ENCODE data around the gene KSR1. TPM values are rescaled to one million over a fixed set of nuclear protein-coding genes. Genes with fewer than 3 reads are reported as not detected.

KSR1 gene
- total and polyA plus RNA-seq, 2 of the 4 experiments (the other 2 are of a cell fraction): 12.5 to 21.9 TPM

DNA sequence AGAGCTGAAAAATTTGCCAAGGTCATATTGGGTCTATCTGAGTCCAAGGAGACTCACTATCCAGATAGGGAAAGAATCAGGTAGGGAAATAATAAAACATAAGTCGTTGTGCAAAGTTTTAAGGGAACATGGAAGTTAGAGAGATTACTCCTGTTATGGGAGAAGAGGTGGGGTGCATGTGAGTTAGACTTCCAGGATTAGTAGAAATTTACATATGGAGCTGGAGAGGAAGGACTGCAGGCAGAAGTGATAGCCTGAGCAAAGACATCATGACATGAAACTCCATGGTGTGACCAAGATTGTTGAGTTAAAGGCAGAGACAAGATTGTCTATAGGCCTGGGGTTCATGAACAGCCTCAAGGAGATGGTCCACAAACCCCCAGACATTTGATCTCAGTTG is 5.8 kb upstream of the KSR1 start:
- no peak for TF ChIP-seq CEBPB (IDR thresholded peaks at IDR 0.05; ENCODE audit: low read depth, low read length)
- TF ChIP-seq RAD21 (IDR thresholded peaks at IDR 0.05; ENCODE audit: low read length): no peak
- no peak for TF ChIP-seq BHLHE40 (IDR thresholded peaks at IDR 0.05; ENCODE audit: low read depth, low read length)
- no peak for TF ChIP-seq USF2 (IDR thresholded peaks at IDR 0.05; ENCODE audit: low read depth, low read length)
- no peak for TF ChIP-seq CHD1 (IDR thresholded peaks at IDR 0.05; ENCODE audit: low read depth, low read length)
- no peak for TF ChIP-seq SMC3 (IDR thresholded peaks at IDR 0.05; ENCODE audit: low read depth, low read length)
- TF ChIP-seq POLR2A (IDR thresholded peaks at IDR 0.05; ENCODE audit: low read depth, low read length): no peak
- no peak for TF ChIP-seq RCOR1 (IDR thresholded peaks at IDR 0.05; ENCODE audit: insufficient replicate concordance, low read length)
- TF ChIP-seq NFE2L2 (IDR thresholded peaks at IDR 0.05; ENCODE audit: low read depth, low read length): no peak
- no peak for TF ChIP-seq RFX5 (IDR thresholded peaks at IDR 0.05; ENCODE audit: low read depth, low read length)
- no peak overlapping the region; the same call in 1 of the 2 replicates for H2BK20ac ChIP-seq (ENCODE audit: low read depth, low read length)
- no peak overlapping the region for H4K8ac ChIP-seq (ENCODE audit: low read depth in 2 of 2, low read length in 2 of 2)
- dilution Hi-C loops (cut with HindIII; ENCODE audit: low sequenced_read_pairs, unreplicated experiment) (no loop called here), in situ Hi-C loops (cut with MboI; ENCODE audit: low sequenced_read_pairs) (no loop called here), intact Hi-C loops (cut with micrococcal nuclease) (loop anchor here (10.0 kb wide), 2 partner anchors 206 to 434 kb away; no protein-coding TSS in a partner anchor)
- H3K4me3 ChIP-seq (ENCODE audit: insufficient read depth, low read depth, low read length): no peak overlapping the region
- H3K36me3 ChIP-seq (ENCODE audit: control insufficient read depth, insufficient read depth, low read length): no peaks in the 10 kb centered on the region
- H3K23ac ChIP-seq (ENCODE audit: low read depth, low read length): no peak overlapping the region
- H4K5ac ChIP-seq (ENCODE audit: low read depth, low read length): no peak overlapping the region
- no peak overlapping the region for H2AK9ac ChIP-seq (replicated peaks; ENCODE audit: low read depth, low read length, poor library complexity)
- ATAC-seq (ENCODE audit: low read depth) (no peak), DNase-seq (no peak)
- no peak overlapping the region for H3K9ac ChIP-seq (ENCODE audit: low read depth, low read length)
- no peak overlapping the region for H2BK120ac ChIP-seq (ENCODE audit: low read depth, low read length)
- peaks cover 24% of the 10 kb centered on the region for H3K4me1 ChIP-seq (ENCODE audit: control insufficient read depth, insufficient read depth, low read length)
- no peaks in the 10 kb centered on the region for H3K9me3 ChIP-seq (ENCODE audit: control insufficient read depth, insufficient read depth, low read length)
- peaks cover 4% of the 10 kb centered on the region; the same call in 1 of the 2 replicates for H4K20me1 ChIP-seq (ENCODE audit: insufficient read depth, low read length)
- no CpG with 5 or more reads among the region's 1 CpG for WGBS, 2 experiments (ENCODE audit: extremely low coverage in 2 of 2, insufficient read length in 1 of 2)
- ChIA-PET POLR2A (ENCODE audit: unreplicated experiment) (no interaction called here), CTCF (interaction anchor here (0.7 to 1.2 kb wide), 2 partner anchors 149 to 255 kb away, joined by 3 to 5 read pairs; no protein-coding TSS in a partner anchor)
- no TSS peak for BruUV-seq (replicated peaks)
- no peak overlapping the region for H2AFZ ChIP-seq (replicated peaks; ENCODE audit: low read length, poor library complexity)
- H3K14ac ChIP-seq (replicated peaks; ENCODE audit: low read depth, low read length): no peak overlapping the region
- H2BK5ac ChIP-seq (ENCODE audit: low read depth, low read length, poor library complexity, severe bottlenecking): no peak overlapping the region
- H2AK5ac ChIP-seq (ENCODE audit: low read depth, low read length): 0 out of 2 replicates have a peak overlapping the region, but pooled peaks have one; percentile 3
- no peak overlapping the region for H3K18ac ChIP-seq (ENCODE audit: low read depth, low read length)
- H4K91ac ChIP-seq (ENCODE audit: insufficient read depth, low read depth, low read length): no peak overlapping the region
- no peak overlapping the region for H3K4ac ChIP-seq (ENCODE audit: low read depth, low read length)
- no peak overlapping the region for H3K56ac ChIP-seq (ENCODE audit: extremely low read depth, insufficient read depth, low read length)
- H3K27me3 ChIP-seq (ENCODE audit: control insufficient read depth, insufficient read depth, low read length): no peaks in the 10 kb centered on the region
- no peak overlapping the region; the same call in 2 of the 3 replicates for H2BK15ac ChIP-seq (ENCODE audit: low read depth, low read length)
- H3K9me1 ChIP-seq (ENCODE audit: insufficient read depth, low read length): peaks cover 15% of the 10 kb centered on the region
- no peaks in the 10 kb centered on the region for H3K79me1 ChIP-seq (ENCODE audit: low read depth in 1 of 2, low read length in 2 of 2)
- no peak overlapping the region for H3K4me2 ChIP-seq (ENCODE audit: low read depth, low read length)
- no peak overlapping the region for H3K27ac ChIP-seq (ENCODE audit: insufficient read depth, low read length)
